Fibroblast of skin of left biceps (primary cell): Measurements from ENCODE around the gene PAM.

Experiments
- DNase-seq, 2 experiments: peaks; one replicate each; pipeline ENCODE4 v3.0.0-alpha.2; 2013; ENCODE audit warnings: low read depth in 2 of 2

Gene PAM

GRCh38 chr5:102781359-102781758 is 26.3 kb downstream of the PAM start:
- DNase-seq = no peak

- DNase-seq = no peak
Observed at GRCh38 chr5:102781786-102782185, 26.7 kb downstream of the PAM start.

GRCh38 chr5:102782217-102782872 is 27.2 kb downstream of the PAM start:
- no peak for DNase-seq

GRCh38 chr5:102787134-102787533 is 32.0 kb downstream of the PAM start:
- no peak for DNase-seq

GRCh38 chr5:102788788-102789187 is 33.7 kb downstream of the PAM start:
- no peak for DNase-seq

GRCh38 chr5:102789469-102789868 is 34.4 kb downstream of the PAM start:
- DNase-seq = no peak

- no peak for DNase-seq
Observed at GRCh38 chr5:102790748-102791147, 35.6 kb downstream of the PAM start.

- DNase-seq = no peak
Observed at GRCh38 chr5:102792705-102793104, 37.6 kb downstream of the PAM start.

- DNase-seq = no peak
Observed at GRCh38 chr5:102794047-102794446, 38.9 kb downstream of the PAM start.

- no peak for DNase-seq
Observed at GRCh38 chr5:102794677-102795331, 39.7 kb downstream of the PAM start.

- no peak for DNase-seq
Observed at GRCh38 chr5:102795526-102795925, 40.4 kb downstream of the PAM start.

GRCh38 chr5:102796009-102796408 is 40.9 kb downstream of the PAM start:
- no peak for DNase-seq

- no peak for DNase-seq
Observed at GRCh38 chr5:102796498-102796897, 41.4 kb downstream of the PAM start.

- no peak for DNase-seq
Observed at GRCh38 chr5:102797322-102797884, 42.3 kb downstream of the PAM start.

- DNase-seq = no peak
Observed at GRCh38 chr5:102798104-102798785, 43.1 kb downstream of the PAM start.

- peak in 1 of 2 experiments; percentile 21 for DNase-seq
Observed at GRCh38 chr5:102799017-102799416, 43.9 kb downstream of the PAM start.

- no peak for DNase-seq
Observed at GRCh38 chr5:102800427-102800826, 45.3 kb downstream of the PAM start.

GRCh38 chr5:102801371-102801770 is 46.3 kb downstream of the PAM start:
- no peak for DNase-seq

GRCh38 chr5:102802708-102803458 is 47.8 kb downstream of the PAM start:
- DNase-seq = no peak

GRCh38 chr5:102807878-102808502 is 52.9 kb downstream of the PAM start:
- peak in 1 of 2 experiments; percentile 12 for DNase-seq

- no peak for DNase-seq
Observed at GRCh38 chr5:102809033-102809432, 53.9 kb downstream of the PAM start.
